GM12891 (cell line): ENCODE data around the gene CENPN.

ENCODE experiments used
- PAX5 ChIP-seq: IDR thresholded peaks from 2 replicates; pipeline ENCODE4 v1.6.1; 2011; ENCODE audit warnings: low read length, moderate library complexity, mild to moderate bottlenecking; ENCODE audit not compliant: insufficient read depth, severe bottlenecking
- POLR2A ChIP-seq: IDR thresholded peaks from 2 replicates; pipeline ENCODE4 v1.6.1; 2011; ENCODE audit warnings: low read depth, low read length, control low read depth
- POLR2AphosphoS5 ChIP-seq: IDR thresholded peaks from 2 replicates; pipeline ENCODE4 v1.6.1; 2011; ENCODE audit warnings: low read depth, low read length, control low read depth
- POU2F2 ChIP-seq: IDR thresholded peaks from 2 replicates; pipeline ENCODE4 v1.6.1; 2011; ENCODE audit warnings: low read depth, mild to moderate bottlenecking, control low read depth, low read length, moderate library complexity
- SPI1 ChIP-seq: IDR thresholded peaks from 2 replicates; pipeline ENCODE4 v1.6.1; 2011; ENCODE audit warnings: low read depth, low read length, control low read depth
- TAF1 ChIP-seq: IDR thresholded peaks from 2 replicates; pipeline ENCODE4 v1.6.1; 2011; ENCODE audit warnings: low read depth, low read length, control low read depth

DNA sequence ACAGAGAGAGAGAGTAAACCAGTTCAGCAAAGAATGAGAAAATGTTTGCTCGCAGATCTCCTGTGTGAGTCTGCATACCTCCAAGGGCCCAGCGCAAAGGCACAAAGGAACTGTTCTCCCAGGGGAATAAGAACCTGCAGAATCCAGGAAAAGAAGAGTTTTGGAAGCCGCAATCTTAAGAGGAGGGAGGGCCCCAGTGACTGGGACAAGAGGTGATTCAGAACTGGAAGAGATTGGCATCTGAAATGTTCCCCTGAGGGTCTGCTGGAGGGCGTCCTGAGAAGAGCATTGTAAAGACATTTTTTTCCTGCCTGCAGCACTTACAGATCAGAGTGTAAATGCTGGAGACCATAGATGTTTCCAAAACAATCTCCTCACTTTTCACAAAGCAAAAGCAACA lies 34.7 kb downstream of the CENPN start:
- TF ChIP-seq TAF1 (no peak), POLR2A (no peak), POLR2AphosphoS5 (no peak), SPI1 (no peak), PAX5 (no peak), POU2F2 (no peak)
